Tongue (tissue), 2 donors: ENCODE measurements around the gene ITSN1. TPM values are rescaled to one million over a fixed set of nuclear protein-coding genes. Genes with fewer than 3 reads are reported as not detected.

Experiments used
- DNase-seq: peaks from one replicate; pipeline ENCODE4 v3.0.0-alpha.2; 2015
- total RNA-seq: library from RNA; depleted of rRNA; stranded (reverse); fragments of >200 nt; gene quantifications from one replicate; pipeline ENCODE4 v1.2.3, GENCODE V29; 2014

ITSN1 gene
- total RNA-seq, 1 donor from 2014 or later: 74.2 TPM

- no peak for DNase-seq
Observed at GRCh38 chr21:33936301-33937038, 294.2 kb downstream of the ITSN1 start.

GRCh38 chr21:33937146-33937545 lies 294.8 kb downstream of the ITSN1 start:
- no peak for DNase-seq

- DNase-seq: no peak
Observed at GRCh38 chr21:33937931-33938339, 295.6 kb downstream of the ITSN1 start.

GRCh38 chr21:33938381-33938780 lies 296.1 kb downstream of the ITSN1 start:
- DNase-seq: no peak

GRCh38 chr21:33939226-33939625 lies 296.9 kb downstream of the ITSN1 start:
- peak; percentile 73 for DNase-seq

GRCh38 chr21:33940164-33940880 lies 298.0 kb downstream of the ITSN1 start:
- DNase-seq: no peak

- no peak for DNase-seq
Observed at GRCh38 chr21:33940881-33941245, 298.6 kb downstream of the ITSN1 start.

- no peak for DNase-seq
Observed at GRCh38 chr21:33942426-33942825, 300.1 kb downstream of the ITSN1 start.

GRCh38 chr21:33943293-33943692 lies 301.0 kb downstream of the ITSN1 start:
- no peak for DNase-seq

GRCh38 chr21:33944185-33944763 lies 302.0 kb downstream of the ITSN1 start:
- DNase-seq: no peak

- no peak for DNase-seq
Observed at GRCh38 chr21:33945652-33946270, 303.5 kb downstream of the ITSN1 start.

- DNase-seq: peak; percentile 78
Observed at GRCh38 chr21:33947451-33948095, 305.3 kb downstream of the ITSN1 start.

GRCh38 chr21:33948096-33948950 lies 306.0 kb downstream of the ITSN1 start:
- DNase-seq: peak; percentile 62

GRCh38 chr21:33948951-33949444 lies 306.7 kb downstream of the ITSN1 start:
- DNase-seq: no peak

Other genes starting within 250 kb of the ITSN1 start
- gene IFNGR2, start 239.1 kb upstream of the ITSN1 start, total RNA-seq: 42.3 TPM
- gene TMEM50B, start 162.5 kb upstream of the ITSN1 start, total RNA-seq: 40.6 TPM
- gene DNAJC28, start 150.8 kb upstream of the ITSN1 start, total RNA-seq: 2.8 TPM
- 88.2 TPM for gene GART, start 100.4 kb upstream of the ITSN1 start, total RNA-seq
- 357 TPM for gene SON, start 99.5 kb upstream of the ITSN1 start, total RNA-seq
- 12.0 TPM for gene DONSON, start 53.8 kb upstream of the ITSN1 start, total RNA-seq
- gene CRYZL1, start 760 bp upstream of the ITSN1 start, total RNA-seq: 34.2 TPM